Endometrial microvascular endothelial cells (primary cell): ENCODE measurements around the gene MLLT3. TPM values are rescaled to one million over a fixed set of nuclear protein-coding genes. Genes with fewer than 3 reads are reported as not detected.

ENCODE experiments used
- in situ Hi-C: cut with HindIII; loops from 2 replicates; pipeline ENCODE4 v1.10.0; 2017; ENCODE audit warnings: low sequenced_read_pairs, low pct_unique_long_range_greater_than_20kb; ENCODE audit errors: inconsistent ontology term
- total RNA-seq: library from RNA; depleted of rRNA; stranded (reverse); fragments of >200 nt; gene quantifications from one replicate; pipeline ENCODE4 v1.2.3, GENCODE V29; 2015; ENCODE audit errors: inconsistent ontology term

The MLLT3 gene
- total RNA-seq, 1 donor from 2014 or later, result 4.6 TPM

GRCh38 chr9:20407013-20407412 lies 215.3 kb downstream of the MLLT3 start:
- in situ Hi-C loops, result no loop called here

- in situ Hi-C loops, result no loop called here
Measured at GRCh38 chr9:20406344-20406743, 216.0 kb downstream of the MLLT3 start.

DNA sequence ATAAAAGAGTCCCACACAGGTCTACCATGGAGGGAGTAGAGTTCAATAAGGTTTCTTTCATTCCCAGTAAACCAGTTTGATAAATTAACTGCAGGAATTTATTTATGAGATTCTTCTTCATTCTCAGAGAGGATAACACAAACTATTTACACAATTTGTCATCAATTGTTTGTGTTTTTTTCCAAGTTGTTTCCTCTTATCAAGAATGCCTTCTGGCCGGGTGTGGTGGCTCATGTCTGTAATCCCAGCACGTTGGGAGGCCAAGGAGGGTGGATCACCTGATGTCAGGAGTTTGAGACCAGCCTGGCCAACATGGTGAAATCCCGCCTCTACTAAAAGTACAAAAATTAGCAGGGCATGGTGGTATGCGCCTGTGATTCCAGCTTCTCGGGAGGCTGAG lies 216.7 kb downstream of the MLLT3 start:
- in situ Hi-C loops, result no loop called here

GRCh38 chr9:20405078-20405477 lies 217.2 kb downstream of the MLLT3 start:
- in situ Hi-C loops, result no loop called here

- in situ Hi-C loops, result no loop called here
Measured at GRCh38 chr9:20404192-20404813, 218.0 kb downstream of the MLLT3 start.

DNA sequence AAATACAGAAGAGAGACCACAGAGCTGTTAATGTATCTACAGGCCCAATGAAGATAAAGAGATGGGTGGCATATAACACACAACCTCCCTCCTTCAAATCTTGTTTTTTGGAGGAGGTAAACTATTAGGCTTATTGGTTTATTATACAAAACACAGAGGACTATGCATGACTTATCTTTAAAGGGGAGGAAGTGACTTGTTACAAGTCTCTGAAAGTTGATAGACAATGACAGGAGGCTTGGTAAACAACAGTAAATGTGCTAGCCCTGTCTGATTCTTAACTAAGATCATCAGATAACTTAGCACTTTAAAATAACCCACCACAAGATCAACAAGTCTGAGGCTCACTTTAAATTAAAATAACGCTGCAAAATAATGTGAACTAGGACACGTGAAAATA lies 219.0 kb downstream of the MLLT3 start:
- in situ Hi-C loops, result no loop called here

- in situ Hi-C loops, result no loop called here
Measured at GRCh38 chr9:20402273-20402875, 219.9 kb downstream of the MLLT3 start.

- in situ Hi-C loops, result no loop called here
Measured at GRCh38 chr9:20398536-20399338, 223.6 kb downstream of the MLLT3 start.

DNA sequence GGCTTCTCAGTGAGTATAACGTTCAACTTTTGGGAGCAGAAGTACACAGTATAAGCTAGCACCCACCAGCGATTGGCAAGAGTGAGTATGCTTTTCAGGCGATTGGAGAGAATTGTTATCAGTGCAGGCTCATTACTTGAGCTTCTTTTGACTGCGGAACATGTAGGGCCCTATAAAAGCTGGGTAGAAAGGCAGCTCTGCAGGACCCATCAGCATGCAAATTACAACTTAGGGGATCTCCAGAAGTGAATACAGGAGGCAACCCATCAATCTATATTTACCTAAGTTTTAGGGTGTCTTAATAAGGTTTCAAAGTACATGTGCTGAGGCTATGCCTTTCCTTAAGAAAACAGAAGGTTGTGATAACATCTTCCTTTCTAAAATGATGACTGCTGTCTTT lies 225.0 kb downstream of the MLLT3 start:
- in situ Hi-C loops, result no loop called here

- in situ Hi-C loops, result no loop called here
Measured at GRCh38 chr9:20396509-20396908, 225.8 kb downstream of the MLLT3 start.

- in situ Hi-C loops, result no loop called here
Measured at GRCh38 chr9:20395651-20396050, 226.6 kb downstream of the MLLT3 start.

GRCh38 chr9:20394969-20395368 lies 227.3 kb downstream of the MLLT3 start:
- in situ Hi-C loops, result no loop called here

DNA sequence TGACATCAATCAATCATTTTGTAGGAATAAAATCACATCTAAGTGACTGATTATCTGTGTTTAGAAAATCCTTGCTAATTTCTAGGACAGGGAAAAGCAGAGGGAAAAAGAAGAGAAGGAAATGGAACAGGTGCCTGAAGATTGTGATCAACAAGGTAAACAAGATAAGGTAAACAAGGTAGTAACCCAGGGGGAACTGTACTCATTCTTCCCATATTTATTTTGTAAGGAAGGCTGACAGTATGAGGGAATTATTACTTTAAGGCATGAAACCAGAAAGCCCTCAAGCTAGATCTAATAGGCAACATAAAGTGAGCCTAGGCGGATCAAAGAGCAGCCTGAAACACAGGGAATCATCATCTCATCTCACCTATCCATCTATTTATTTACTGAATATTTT lies 231.1 kb downstream of the MLLT3 start:
- in situ Hi-C loops, result no loop called here

- in situ Hi-C loops, result no loop called here
Measured at GRCh38 chr9:20390400-20390799, 231.9 kb downstream of the MLLT3 start.

DNA sequence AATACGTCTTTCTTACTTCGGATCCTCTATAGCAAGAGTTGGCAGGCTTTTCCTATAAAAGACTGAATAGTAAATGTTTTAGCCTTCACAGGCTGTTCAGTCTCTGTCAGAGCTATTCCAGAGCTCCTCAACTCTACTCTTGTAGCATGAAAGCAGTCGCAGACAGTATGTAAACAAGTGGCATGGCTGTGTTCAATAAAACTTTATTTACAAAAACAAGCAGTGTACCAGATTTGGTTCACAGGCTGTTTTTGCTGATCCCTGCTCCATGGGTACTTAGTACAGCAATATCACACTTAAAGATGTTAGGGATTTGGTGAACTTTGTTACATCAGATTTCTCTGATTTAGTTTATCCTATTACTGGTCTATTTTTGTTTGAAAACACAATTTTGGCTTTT lies 235.2 kb downstream of the MLLT3 start:
- in situ Hi-C loops, result no loop called here

DNA sequence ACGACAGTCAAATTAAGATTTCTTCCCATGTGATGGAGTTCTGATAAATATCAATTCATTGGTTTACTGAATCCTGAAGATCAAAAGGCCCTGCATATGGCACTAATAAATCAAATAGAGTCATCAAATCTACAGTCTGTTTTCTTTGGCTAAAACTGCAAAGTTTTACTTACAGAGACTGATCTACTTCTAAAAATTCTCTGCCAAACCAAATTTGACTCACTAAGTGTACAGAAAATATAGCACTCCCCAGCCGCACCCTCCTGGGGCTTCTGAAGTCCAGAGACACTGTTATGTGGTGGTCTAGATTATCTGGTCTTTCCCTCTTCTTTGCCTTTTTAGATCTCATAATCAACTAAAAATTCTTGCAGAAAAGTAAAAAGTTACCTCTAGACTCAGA lies 237.7 kb downstream of the MLLT3 start:
- in situ Hi-C loops, result no loop called here

- in situ Hi-C loops, result no loop called here
Measured at GRCh38 chr9:20382460-20383071, 239.7 kb downstream of the MLLT3 start.

GRCh38 chr9:20380546-20380945 lies 241.8 kb downstream of the MLLT3 start:
- in situ Hi-C loops, result no loop called here

GRCh38 chr9:20379804-20380225 lies 242.5 kb downstream of the MLLT3 start:
- in situ Hi-C loops, result no loop called here

GRCh38 chr9:20378851-20379250 lies 243.4 kb downstream of the MLLT3 start:
- in situ Hi-C loops, result no loop called here
